Colonic mucosa (tissue), 4 donors: ENCODE measurements around the gene RPS2. TPM values are rescaled to one million over a fixed set of nuclear protein-coding genes. Genes with fewer than 3 reads are reported as not detected.
A peak's percentile ranks its signal among the peaks of the same experiment; 100 is the strongest.

Source experiments
- DNase-seq: peaks from one replicate; pipeline ENCODE4 v3.0.0-alpha.2; 2020
- H3K27ac ChIP-seq: fragments of 200-600 bp; one replicate; pipeline ENCODE4 v1.8.0; 2021
- H3K27me3 ChIP-seq: fragments of 200-600 bp; one replicate; pipeline ENCODE4 v1.8.0; 2021
- H3K36me3 ChIP-seq: fragments of 200-600 bp; one replicate; pipeline ENCODE4 v1.8.0; 2021
- H3K4me1 ChIP-seq: fragments of 200-600 bp; one replicate; pipeline ENCODE4 v1.8.0; 2021; ENCODE audit warnings: mild to moderate bottlenecking
- H3K4me3 ChIP-seq: fragments of 200-600 bp; one replicate; pipeline ENCODE4 v1.8.0; 2021
- H3K9ac ChIP-seq, 2 donors: one replicate each; pipeline ENCODE4 v1.7.0; 2013; ENCODE audit warnings: control low read depth in 2 of 2, low read depth in 2 of 2, low read length in 2 of 2
- H3K9me3 ChIP-seq: fragments of 200-600 bp; one replicate; pipeline ENCODE4 v1.8.0; 2021
- CTCF ChIP-seq: fragments of 200-600 bp; IDR thresholded peaks from one replicate; pipeline ENCODE4 v1.8.0; 2022; ENCODE audit warnings: antibody characterized with exemption, mild to moderate bottlenecking
- intact Hi-C: fragments of 100-400 bp; cut with DNase I; formaldehyde crosslinking; loops from one replicate; pipeline ENCODE4 v1.14.1; 2022
- total RNA-seq, 2 donors: library from RNA; stranded (reverse); fragmentation: NEBNext Ultra II Directional in 1 of 2; extraction: Animal tissue kit (Norgen Biotek cat#: 25700) in 1 of 2; gene quantifications; one replicate each; pipeline ENCODE4 v1.2.1, GENCODE V29; 2021
- donor health status: healthy.
- donor health status: DM: no; HTN: no; CAD: no.
- donor health status: DM: no; HTN: no; CAD: no.

RPS2 gene
- total RNA-seq, 2 donors from 2014 or later, result 1,996 to 2,736 TPM

GRCh38 chr16:1932050-1933028, 32.3 kb downstream of the RPS2 start:
- H3K36me3 ChIP-seq, result no peaks in the 10 kb centered on the region
- TF ChIP-seq CTCF, result peak; percentile 15
- H3K27ac ChIP-seq, result no peak overlapping the region
- H3K4me1 ChIP-seq, result no peaks in the 10 kb centered on the region
- H3K9me3 ChIP-seq, result no peaks in the 10 kb centered on the region
- DNase-seq, result peak; percentile 59
- H3K27me3 ChIP-seq, result no peaks in the 10 kb centered on the region
- no peak overlapping the region for H3K4me3 ChIP-seq
- intact Hi-C loops, result no loop called here
- no peak overlapping the region for H3K9ac ChIP-seq

- Histone ChIP-seq H3K9ac (no peak overlapping the region), H3K4me1 (no peaks in the 10 kb centered on the region), H3K27me3 (no peaks in the 10 kb centered on the region), H3K36me3 (no peaks in the 10 kb centered on the region), H3K9me3 (no peaks in the 10 kb centered on the region), H3K27ac (no peak overlapping the region), H3K4me3 (no peak overlapping the region)
- intact Hi-C loops, result no loop called here
- no peak for TF ChIP-seq CTCF
- DNase-seq, result no peak
Measured at GRCh38 chr16:1930338-1930720, 34.3 kb downstream of the RPS2 start.

- no peaks in the 10 kb centered on the region for H3K9me3 ChIP-seq
- intact Hi-C loops, result loop anchor here (2.0 kb wide), 1 partner anchor 65 kb away; no protein-coding TSS in a partner anchor
- DNase-seq, result peak; percentile 89
- peak overlapping the region; percentile 49 for H3K4me3 ChIP-seq
- H3K27ac ChIP-seq, result peak overlapping the region; percentile 19
- no peaks in the 10 kb centered on the region for H3K36me3 ChIP-seq
- peak; percentile 100 for TF ChIP-seq CTCF
- no peaks in the 10 kb centered on the region for H3K4me1 ChIP-seq
- H3K27me3 ChIP-seq, result no peaks in the 10 kb centered on the region
- peak overlapping the region; percentile 46 for H3K9ac ChIP-seq
Measured at GRCh38 chr16:1929578-1930337, 34.9 kb downstream of the RPS2 start.

- DNase-seq, result peak; percentile 41
- peak overlapping the region; percentile 19 for H3K27ac ChIP-seq
- no peak for TF ChIP-seq CTCF
- no peaks in the 10 kb centered on the region for H3K36me3 ChIP-seq
- no peaks in the 10 kb centered on the region for H3K9me3 ChIP-seq
- H3K9ac ChIP-seq, result peak overlapping the region; percentile 46
- H3K4me3 ChIP-seq, result peak overlapping the region; percentile 49
- intact Hi-C loops, result loop anchor here (2.0 kb wide), 1 partner anchor 64 kb away; no protein-coding TSS in a partner anchor
- H3K27me3 ChIP-seq, result no peaks in the 10 kb centered on the region
- no peaks in the 10 kb centered on the region for H3K4me1 ChIP-seq
Measured at GRCh38 chr16:1929105-1929504, 35.5 kb downstream of the RPS2 start.

- Histone ChIP-seq H3K27ac (no peak overlapping the region), H3K27me3 (no peaks in the 10 kb centered on the region), H3K9ac (no peak overlapping the region), H3K9me3 (no peaks in the 10 kb centered on the region), H3K36me3 (no peaks in the 10 kb centered on the region), H3K4me3 (no peak overlapping the region), H3K4me1 (peaks cover 8% of the 10 kb centered on the region)
- no peak for DNase-seq
- no peak for TF ChIP-seq CTCF
- intact Hi-C loops, result no loop called here
Measured at GRCh38 chr16:1926271-1926670, 38.4 kb downstream of the RPS2 start.
